ENCODE data around the gene PRKG1.

PRKG1 gene

GRCh38 chr10:51861051-51861450 is 786.8 kb downstream of the PRKG1 start:
- no peak for DNase-seq

GRCh38 chr10:51861731-51862130 is 787.4 kb downstream of the PRKG1 start:
- DNase-seq = no peak

GRCh38 chr10:51862149-51862548 is 787.9 kb downstream of the PRKG1 start:
- DNase-seq = no peak

- no peak for DNase-seq
Measured at GRCh38 chr10:51867956-51868355, 793.7 kb downstream of the PRKG1 start.

- no peak for DNase-seq
Measured at GRCh38 chr10:51874131-51874530, 799.8 kb downstream of the PRKG1 start.

- DNase-seq = peak in 1 of 2 experiments; percentile 9
Measured at GRCh38 chr10:51875610-51876009, 801.3 kb downstream of the PRKG1 start.

- DNase-seq = peak in 1 of 2 experiments; percentile 44
Measured at GRCh38 chr10:51876503-51876902, 802.2 kb downstream of the PRKG1 start.

GRCh38 chr10:51876979-51877378 is 802.7 kb downstream of the PRKG1 start:
- no peak for DNase-seq

- DNase-seq = no peak
Measured at GRCh38 chr10:51877636-51878035, 803.3 kb downstream of the PRKG1 start.

GRCh38 chr10:51878695-51879094 is 804.4 kb downstream of the PRKG1 start:
- no peak for DNase-seq

- DNase-seq = no peak
Measured at GRCh38 chr10:51879238-51879637, 805.0 kb downstream of the PRKG1 start.

- no peak for DNase-seq
Measured at GRCh38 chr10:51881213-51881612, 806.9 kb downstream of the PRKG1 start.

- DNase-seq = no peak
Measured at GRCh38 chr10:51886438-51887068, 812.3 kb downstream of the PRKG1 start.

GRCh38 chr10:51888263-51888662 is 814.0 kb downstream of the PRKG1 start:
- no peak for DNase-seq

GRCh38 chr10:51892313-51892712 is 818.0 kb downstream of the PRKG1 start:
- DNase-seq = no peak

GRCh38 chr10:51892965-51893658 is 818.8 kb downstream of the PRKG1 start:
- DNase-seq = peak; percentile 73 to 85

GRCh38 chr10:51894771-51895578 is 820.7 kb downstream of the PRKG1 start:
- no peak for DNase-seq

GRCh38 chr10:51896849-51897248 is 822.6 kb downstream of the PRKG1 start:
- DNase-seq = no peak

GRCh38 chr10:51897560-51897959 is 823.3 kb downstream of the PRKG1 start:
- no peak for DNase-seq

GRCh38 chr10:51900180-51900579 is 825.9 kb downstream of the PRKG1 start:
- no peak for DNase-seq

- DNase-seq = no peak
Measured at GRCh38 chr10:51903675-51904074, 829.4 kb downstream of the PRKG1 start.

GRCh38 chr10:51905032-51905431 is 830.7 kb downstream of the PRKG1 start:
- DNase-seq = no peak

GRCh38 chr10:51907361-51907760 is 833.1 kb downstream of the PRKG1 start:
- DNase-seq = no peak

GRCh38 chr10:51910189-51910588 is 835.9 kb downstream of the PRKG1 start:
- DNase-seq = no peak
